Measurements from ENCODE around the gene DYNC2H1. TPM values are rescaled to one million over a fixed set of nuclear protein-coding genes. Genes with fewer than 3 reads are reported as not detected.

The DYNC2H1 gene
- total RNA-seq, 2 donors from 2014 or later = 7.3 to 20.0 TPM

DNA sequence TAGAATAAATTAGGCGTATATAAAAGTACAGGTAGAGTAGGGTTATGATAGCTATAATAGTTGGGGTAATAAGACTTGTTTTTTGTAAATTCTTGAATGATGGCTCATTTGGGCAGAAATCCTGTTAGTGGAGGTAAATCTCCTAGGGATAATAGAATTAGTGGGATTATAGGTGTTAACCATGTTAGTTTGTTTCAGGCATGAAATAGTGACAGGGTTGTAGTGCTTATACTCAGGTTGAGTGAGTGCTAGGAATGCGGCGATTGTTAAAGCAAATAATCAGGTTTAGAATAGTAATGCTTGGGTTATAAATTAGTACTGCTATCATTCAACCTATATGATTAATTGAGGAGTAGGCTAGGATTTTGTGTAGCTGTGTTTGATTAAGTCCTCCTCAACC, 297.1 kb downstream of the DYNC2H1 start:
- H3K36me3 ChIP-seq = no peaks in the 10 kb centered on the region
- no peak for DNase-seq (ENCODE audit: low spot score)
- no peaks in the 10 kb centered on the region for H3K9me3 ChIP-seq
- ATAC-seq (ENCODE audit: insufficient number of reproducible peaks, low FRiP score, low read depth) = no peak
- TF ChIP-seq, protein P1, sequence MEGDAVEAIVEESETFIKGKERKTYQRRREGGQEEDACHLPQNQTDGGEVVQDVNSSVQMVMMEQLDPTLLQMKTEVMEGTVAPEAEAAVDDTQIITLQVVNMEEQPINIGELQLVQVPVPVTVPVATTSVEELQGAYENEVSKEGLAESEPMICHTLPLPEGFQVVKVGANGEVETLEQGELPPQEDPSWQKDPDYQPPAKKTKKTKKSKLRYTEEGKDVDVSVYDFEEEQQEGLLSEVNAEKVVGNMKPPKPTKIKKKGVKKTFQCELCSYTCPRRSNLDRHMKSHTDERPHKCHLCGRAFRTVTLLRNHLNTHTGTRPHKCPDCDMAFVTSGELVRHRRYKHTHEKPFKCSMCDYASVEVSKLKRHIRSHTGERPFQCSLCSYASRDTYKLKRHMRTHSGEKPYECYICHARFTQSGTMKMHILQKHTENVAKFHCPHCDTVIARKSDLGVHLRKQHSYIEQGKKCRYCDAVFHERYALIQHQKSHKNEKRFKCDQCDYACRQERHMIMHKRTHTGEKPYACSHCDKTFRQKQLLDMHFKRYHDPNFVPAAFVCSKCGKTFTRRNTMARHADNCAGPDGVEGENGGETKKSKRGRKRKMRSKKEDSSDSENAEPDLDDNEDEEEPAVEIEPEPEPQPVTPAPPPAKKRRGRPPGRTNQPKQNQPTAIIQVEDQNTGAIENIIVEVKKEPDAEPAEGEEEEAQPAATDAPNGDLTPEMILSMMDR (IDR thresholded peaks at IDR 0.05) = no peak
- no peak overlapping the region for H3K4me3 ChIP-seq
- H3K4me1 ChIP-seq (ENCODE audit: control insufficient read depth in 1 of 2, low read depth in 2 of 2) = no peaks in the 10 kb centered on the region
- no peaks in the 10 kb centered on the region for H3K27me3 ChIP-seq (replicated peaks; ENCODE audit: insufficient read depth)
- no peak overlapping the region for H3K27ac ChIP-seq

DNA sequence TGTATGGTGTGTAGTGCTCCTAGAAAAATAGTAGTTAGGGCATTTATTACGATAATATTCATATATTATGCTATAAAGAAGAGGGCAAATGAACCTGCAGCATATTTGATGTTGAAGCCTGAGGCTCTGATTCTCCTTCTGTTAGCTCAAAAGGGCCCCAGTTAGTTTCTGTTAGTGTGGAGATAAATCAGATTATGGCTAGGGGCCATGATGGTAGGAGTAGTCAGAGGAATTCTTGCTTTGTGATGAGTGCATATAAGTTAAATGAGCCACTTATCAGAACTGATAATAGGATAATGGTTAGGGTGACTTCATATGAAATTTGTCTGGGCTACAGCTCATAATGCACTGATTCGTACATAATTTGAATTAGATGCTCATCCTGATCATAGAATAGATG, 298.4 kb downstream of the DYNC2H1 start:
- DNase-seq (ENCODE audit: low spot score) (no peak), ATAC-seq (ENCODE audit: insufficient number of reproducible peaks, low FRiP score, low read depth) (no peak)
- no peaks in the 10 kb centered on the region for H3K36me3 ChIP-seq
- TF ChIP-seq, protein P1 (IDR thresholded peaks at IDR 0.05) = no peak
- no peaks in the 10 kb centered on the region for H3K4me1 ChIP-seq (ENCODE audit: control insufficient read depth in 1 of 2, low read depth in 2 of 2)
- no peak overlapping the region for H3K4me3 ChIP-seq
- no peaks in the 10 kb centered on the region for H3K9me3 ChIP-seq
- H3K27ac ChIP-seq = no peak overlapping the region
- H3K27me3 ChIP-seq (replicated peaks; ENCODE audit: insufficient read depth) = no peaks in the 10 kb centered on the region

DNA sequence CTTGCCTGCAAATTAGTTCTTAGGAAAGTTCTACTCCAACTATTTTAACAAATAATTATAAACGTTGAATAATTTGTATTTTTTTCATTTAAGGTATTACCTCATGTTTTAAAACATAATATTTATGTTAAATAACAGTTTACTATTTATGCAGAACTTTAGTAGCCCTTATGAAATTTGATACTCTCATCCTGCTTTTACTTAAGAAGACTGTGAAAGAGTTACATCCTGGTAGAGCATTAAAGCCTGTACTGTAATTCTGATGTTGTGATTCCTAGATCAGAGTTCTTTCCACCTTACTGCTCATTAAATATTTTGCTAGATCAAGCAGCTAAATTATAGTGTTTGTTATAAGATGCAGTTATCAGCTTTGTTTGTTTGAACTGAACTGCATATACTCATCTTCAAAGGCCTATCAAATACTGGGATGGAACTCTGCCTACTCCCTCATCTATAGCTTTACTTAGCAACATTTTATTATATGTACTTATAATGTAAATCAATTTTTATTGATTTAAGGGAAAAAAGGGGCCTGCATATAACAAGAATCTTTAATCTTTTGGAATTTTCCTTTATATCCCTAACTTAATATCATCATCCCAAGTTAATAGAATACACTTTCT, 304.2 kb downstream of the DYNC2H1 start:
- ATAC-seq (ENCODE audit: insufficient number of reproducible peaks, low FRiP score, low read depth) (no peak), DNase-seq (ENCODE audit: low spot score) (no peak)
- Histone ChIP-seq H3K4me1 (ENCODE audit: control insufficient read depth in 1 of 2, low read depth in 2 of 2) (no peaks in the 10 kb centered on the region), H3K9me3 (no peaks in the 10 kb centered on the region), H3K4me3 (no peak overlapping the region), H3K27ac (no peak overlapping the region), H3K36me3 (no peaks in the 10 kb centered on the region), H3K27me3 (replicated peaks; ENCODE audit: insufficient read depth) (no peaks in the 10 kb centered on the region)
- TF ChIP-seq, protein P1 (IDR thresholded peaks at IDR 0.05) = no peak

DNA sequence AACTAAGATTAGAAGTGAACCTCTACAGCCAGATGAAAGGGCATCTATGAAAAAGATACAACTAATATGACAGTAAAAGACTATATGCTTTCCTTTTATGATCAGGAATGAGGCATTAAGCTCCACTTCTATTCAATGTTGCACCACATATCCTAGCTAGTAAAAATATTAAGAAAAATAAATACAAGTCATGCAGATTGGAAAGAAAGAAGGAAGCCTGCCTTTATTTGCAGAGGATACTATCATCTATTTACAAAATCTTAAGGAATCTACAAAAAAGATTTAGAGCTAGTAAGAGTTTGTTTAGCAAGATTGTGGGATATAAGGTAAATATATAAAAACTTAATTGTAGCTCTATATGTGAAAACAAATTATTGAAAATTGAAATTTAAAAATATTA, 308.8 kb downstream of the DYNC2H1 start:
- Histone ChIP-seq H3K4me3 (no peak overlapping the region), H3K27me3 (replicated peaks; ENCODE audit: insufficient read depth) (no peaks in the 10 kb centered on the region), H3K4me1 (ENCODE audit: control insufficient read depth in 1 of 2, low read depth in 2 of 2) (no peaks in the 10 kb centered on the region), H3K27ac (no peak overlapping the region), H3K9me3 (no peaks in the 10 kb centered on the region), H3K36me3 (no peaks in the 10 kb centered on the region)
- TF ChIP-seq, protein P1 (IDR thresholded peaks at IDR 0.05) = no peak
- ATAC-seq (ENCODE audit: insufficient number of reproducible peaks, low FRiP score, low read depth) = no peak
- DNase-seq (ENCODE audit: low spot score) = no peak

DNA sequence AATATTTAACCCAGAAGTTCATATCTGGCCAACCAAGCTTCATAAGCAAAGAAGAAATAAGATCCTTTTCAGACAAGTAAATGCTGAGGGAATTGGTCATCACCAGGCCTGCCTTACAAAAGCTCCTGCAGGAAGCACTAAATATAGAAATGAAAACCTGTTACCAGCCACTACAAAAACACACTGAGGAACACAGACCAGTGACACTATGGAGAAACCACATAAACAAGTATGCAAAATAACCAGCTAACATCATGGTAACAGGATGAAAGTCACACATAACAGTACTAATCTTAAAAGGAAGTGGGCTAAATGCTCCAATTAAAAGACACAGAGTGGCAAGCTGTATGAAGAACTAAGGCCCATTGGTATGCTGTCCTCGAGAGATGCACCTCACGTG, 311.4 kb downstream of the DYNC2H1 start:
- Histone ChIP-seq H3K36me3 (no peaks in the 10 kb centered on the region), H3K4me3 (no peak overlapping the region), H3K27ac (no peak overlapping the region), H3K9me3 (no peaks in the 10 kb centered on the region), H3K27me3 (replicated peaks; ENCODE audit: insufficient read depth) (no peaks in the 10 kb centered on the region), H3K4me1 (ENCODE audit: control insufficient read depth in 1 of 2, low read depth in 2 of 2) (no peaks in the 10 kb centered on the region)
- DNase-seq (ENCODE audit: low spot score) (no peak), ATAC-seq (ENCODE audit: insufficient number of reproducible peaks, low FRiP score, low read depth) (no peak)
- TF ChIP-seq, protein P1 (IDR thresholded peaks at IDR 0.05) = no peak
